Measurements from ENCODE around the gene SUPT7L.
"Not testable (repeated sequence)": the region's sequence is repeated elsewhere in the genome, so short reads cannot be mapped to it uniquely, and the experiment has no call there.

The SUPT7L gene

GRCh38 chr2:27634291-27634690 is 29.1 kb downstream of the SUPT7L start:
- no peak for DNase-seq

DNA sequence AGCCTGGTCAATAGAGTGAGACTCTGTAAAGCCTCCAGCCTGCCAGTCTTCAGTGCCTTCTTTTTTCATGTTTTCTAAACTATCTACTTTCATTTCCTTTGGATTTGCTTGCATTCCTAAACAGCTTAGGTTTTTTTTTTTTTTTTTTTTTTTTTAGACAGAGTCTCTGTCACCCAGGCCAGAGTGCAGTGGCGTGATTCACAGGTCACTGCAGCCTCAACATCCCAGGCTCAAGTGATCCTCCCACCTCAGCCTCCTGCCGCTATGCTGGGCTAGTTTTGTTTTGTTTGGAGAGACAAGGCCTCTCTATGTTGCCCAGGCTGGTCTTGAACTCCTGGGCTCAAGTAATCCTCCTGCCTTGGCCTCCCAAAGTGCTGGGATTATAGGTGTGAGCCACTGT is 33.2 kb downstream of the SUPT7L start:
- DNase-seq = not testable (repeated sequence)

- peak; percentile 95 for DNase-seq
Measured at GRCh38 chr2:27628767-27629709, 34.4 kb downstream of the SUPT7L start, which contains the start of the genes CCDC121 and GPN1. CCDC121 (minus strand) TSS chr2:27629012; CDS start chr2:27627799, 1,213 bp downstream. GPN1 (plus strand) TSS chr2:27629050; CDS start chr2:27629059, 9 bp downstream.

DNA sequence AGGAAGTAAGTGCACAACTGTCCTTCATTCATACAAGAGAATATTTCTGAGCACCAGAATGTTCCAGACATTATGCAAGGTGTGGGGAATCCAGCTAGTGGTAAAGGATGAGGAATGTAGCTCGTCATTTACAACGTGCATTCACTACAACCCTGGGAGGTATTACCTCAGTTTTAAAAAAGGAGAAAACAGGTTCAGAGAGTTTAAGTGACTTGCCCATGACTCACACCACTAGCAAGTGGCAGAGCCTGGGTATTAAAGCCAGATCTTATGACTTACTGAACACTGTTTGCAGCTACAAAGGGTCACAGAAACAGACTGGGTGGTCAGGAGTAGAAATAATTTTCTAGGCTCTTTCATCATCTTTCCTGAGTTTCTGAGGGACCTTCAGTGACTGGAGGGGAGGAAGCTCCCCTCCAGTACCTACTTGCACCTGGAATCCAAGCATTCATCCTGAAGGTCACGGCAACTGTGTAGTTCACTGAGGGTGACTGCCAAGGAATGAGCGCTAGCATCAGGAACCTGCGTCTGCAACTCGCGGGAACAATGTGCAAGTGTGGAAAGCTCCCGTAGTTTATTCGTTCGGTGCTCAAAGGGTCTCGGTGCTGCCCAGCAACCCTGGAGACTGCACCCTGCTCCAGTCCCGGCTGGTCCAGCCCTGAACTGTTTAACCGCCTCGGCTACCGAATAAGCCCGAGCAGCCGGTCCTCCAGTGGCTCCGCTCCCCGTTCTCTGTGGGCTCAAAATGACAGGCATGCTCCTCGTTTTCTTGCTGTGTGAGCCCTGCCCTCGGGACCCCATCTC is 35.2 kb downstream of the SUPT7L start:
- peak; percentile 20 for DNase-seq

GRCh38 chr2:27626921-27627320 is 36.5 kb downstream of the SUPT7L start:
- DNase-seq = not testable (repeated sequence)

DNA sequence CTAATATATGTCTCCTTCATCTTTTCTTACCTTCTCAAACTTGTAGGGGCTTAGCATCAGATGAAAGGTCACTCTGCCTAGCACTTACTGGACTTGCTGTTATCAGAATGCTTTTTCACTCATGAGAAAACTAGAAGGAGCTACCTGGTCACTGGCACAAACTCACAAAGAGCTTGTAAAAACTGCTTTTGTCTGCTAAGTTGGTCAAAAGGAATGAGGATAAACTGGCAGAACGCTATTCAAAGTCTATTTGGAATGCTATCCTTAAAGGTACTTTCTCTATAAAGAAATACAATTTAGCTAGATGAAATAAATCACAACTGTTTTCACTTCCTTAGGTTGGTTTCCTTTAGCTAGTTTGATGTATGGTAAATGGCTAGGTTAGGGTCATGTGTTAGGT is 37.1 kb downstream of the SUPT7L start:
- DNase-seq = not testable (repeated sequence)

DNA sequence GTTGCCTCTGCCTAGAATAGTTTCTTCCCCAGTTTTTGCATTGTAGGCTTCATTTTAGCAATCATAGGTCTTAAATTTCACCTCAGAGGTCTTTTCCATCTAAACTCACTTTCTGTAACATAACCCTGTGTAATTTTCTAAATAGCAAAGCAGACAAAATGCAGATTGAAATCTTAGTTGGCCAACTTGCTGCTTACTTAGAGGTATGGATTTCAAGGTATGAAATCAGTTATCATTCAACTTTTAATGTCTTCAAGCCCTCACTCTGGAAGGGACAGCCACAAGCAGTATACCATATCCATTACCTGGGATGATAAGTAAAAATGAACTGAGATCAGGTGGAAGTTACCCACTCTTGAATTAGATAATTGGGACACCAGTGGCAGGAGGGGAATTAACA is 38.5 kb downstream of the SUPT7L start:
- no peak for DNase-seq

DNA sequence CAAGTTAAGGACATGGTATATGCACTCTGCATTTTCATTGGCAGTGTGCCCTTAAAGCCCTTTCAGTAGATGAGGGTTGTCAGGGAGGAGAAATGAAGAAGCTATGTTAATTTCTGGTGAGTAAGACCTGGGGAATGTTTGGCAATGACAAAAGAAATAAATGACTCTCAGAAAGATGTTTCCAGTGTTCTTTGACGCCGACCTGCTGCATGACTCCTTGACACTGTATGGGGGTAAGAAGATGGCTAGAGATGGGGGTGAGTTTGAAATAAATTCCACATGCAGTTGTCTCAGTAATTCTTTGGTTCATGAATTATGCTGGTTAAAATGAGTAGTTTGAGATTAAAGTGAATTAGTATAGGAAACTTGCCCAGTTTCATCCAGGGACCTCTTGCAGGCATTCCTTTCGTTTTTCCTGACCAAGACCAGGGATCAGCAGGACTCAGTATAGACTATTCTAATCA is 40.5 kb downstream of the SUPT7L start:
- DNase-seq = no peak

DNA sequence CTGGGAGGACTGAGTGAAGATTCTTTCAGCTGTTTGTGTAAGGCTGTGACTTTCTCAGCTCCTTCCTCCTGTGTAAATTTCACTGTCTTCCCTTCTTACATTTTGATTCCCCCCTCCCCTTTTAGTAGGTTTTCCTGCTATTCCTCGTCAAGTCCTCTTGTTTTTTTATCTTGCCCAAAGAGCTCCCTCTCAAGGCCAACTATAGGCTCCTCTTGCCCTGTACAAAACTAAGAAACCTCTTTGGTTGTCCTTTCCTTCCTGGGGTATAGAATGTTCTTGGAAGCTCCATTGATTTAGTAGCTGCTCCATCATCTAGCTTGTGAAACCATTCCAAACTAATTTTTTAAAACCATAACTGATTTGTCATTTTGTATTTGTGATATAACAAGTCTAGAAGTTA is 41.9 kb downstream of the SUPT7L start:
- no peak for DNase-seq

DNA sequence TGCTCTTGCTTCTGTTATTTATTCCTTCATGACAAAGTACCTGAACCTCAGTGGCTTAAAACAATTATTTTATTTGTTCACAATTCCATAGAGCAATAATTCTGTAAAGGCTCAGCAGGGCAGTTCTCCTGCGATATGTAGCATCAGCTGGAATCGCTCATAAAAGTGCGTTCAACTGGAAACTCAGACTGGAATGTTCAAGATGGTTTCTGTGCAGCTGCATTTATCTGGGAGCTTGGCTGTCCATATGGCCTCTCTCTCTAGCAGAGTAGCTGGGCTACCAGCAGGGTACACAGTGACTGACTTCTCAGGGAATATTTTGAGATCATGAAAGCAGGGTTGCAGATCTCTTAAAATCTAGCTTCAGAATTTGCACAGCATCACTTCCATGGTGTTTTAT is 48.1 kb downstream of the SUPT7L start:
- no peak for DNase-seq

DNA sequence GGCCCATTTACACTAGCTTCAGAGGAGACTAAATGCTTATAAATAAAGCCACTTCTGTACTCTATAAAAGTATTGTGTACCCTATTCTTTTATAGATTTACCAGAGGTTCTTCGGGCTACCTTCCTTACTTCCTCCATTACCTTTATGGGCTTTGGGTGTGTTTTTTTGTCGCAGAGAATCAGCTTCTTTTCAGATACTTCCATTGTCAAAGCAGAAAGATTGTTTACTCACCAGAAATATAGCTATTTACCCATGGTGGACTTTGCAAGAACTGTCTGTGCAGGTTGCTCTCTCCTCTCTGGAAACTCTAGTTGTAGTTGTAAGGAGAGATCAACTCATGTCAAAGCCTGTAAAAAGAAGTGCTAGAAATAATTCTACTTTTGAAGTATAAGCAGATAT is 49.4 kb downstream of the SUPT7L start:
- no peak for DNase-seq

GRCh38 chr2:27606611-27607010 is 56.8 kb downstream of the SUPT7L start:
- no peak for DNase-seq

All from CD4-positive, alpha-beta T cell treated with Interleukin-4 for 4 hours (primary cell).